ENCODE data around the gene CHL1.

GRCh38 chr3:317012-317411, 120.4 kb downstream of the CHL1 start:
- TF ChIP-seq GATA2 (IDR thresholded peaks at IDR 0.05; ENCODE audit: low read depth, low read length) (no peak), GATA3 (IDR thresholded peaks at IDR 0.05; ENCODE audit: low read depth, low read length) (no peak)
